H1 (cell line): ENCODE measurements around the gene PTGES2. TPM values are rescaled to one million over a fixed set of nuclear protein-coding genes. Genes with fewer than 3 reads are reported as not detected.

ENCODE experiments used
- polyA plus RNA-seq, 7 experiments: library from polyadenylated mRNA; depleted of rRNA in 3 of 7; stranded (reverse) in 5 of 7; unstranded in 2 of 7; fragments of >200 nt in 5 of 7; fragments of 200-250 nt in 2 of 7; gene quantifications; 1 replicate in 5 of 7; 2 replicates in 1 of 7; 4 replicates in 1 of 7; pipeline versions ENCODE4 v1.2.1 to v1.2.3, GENCODE V29; 2011 to 2013; ENCODE audit warnings: missing spikeins in 2 of 7, mixed read lengths in 2 of 7
- total RNA-seq: library from RNA; stranded (reverse); fragmentation: NEBNext Ultra II Directional; extraction: Animal tissue kit (Norgen Biotek cat#: 25700); gene quantifications from 2 replicates; pipeline ENCODE4 v1.2.1, GENCODE V29; 2021

Gene PTGES2
- total and polyA plus RNA-seq, 2 of the 8 experiments (the other 6 are each of a cell fraction or from before 2014, with no cell fraction given) = 80.7 to 81.2 TPM

Other genes starting within 250 kb of the PTGES2 start
- 37.7 and 43.7 TPM in 2 replicates for gene ST6GALNAC6, start 228.1 kb downstream of the PTGES2 start, total RNA-seq
- gene ST6GALNAC6, start 228.1 kb downstream of the PTGES2 start, polyA plus RNA-seq (2011; rRNA removed) = 64.4 and 72.9 TPM in 2 replicates
- gene ST6GALNAC4, start 210.7 kb downstream of the PTGES2 start, total RNA-seq = 21.8 and 27.0 TPM in 2 replicates
- 34.1 and 49.5 TPM in 2 replicates for gene ST6GALNAC4, start 210.7 kb downstream of the PTGES2 start, polyA plus RNA-seq (2011; rRNA removed)
- gene PIP5KL1, start 197.0 kb downstream of the PTGES2 start, total RNA-seq = 12.2 and 13.4 TPM in 2 replicates
- 15.4 and 27.4 TPM in 2 replicates for gene PIP5KL1, start 197.0 kb downstream of the PTGES2 start, polyA plus RNA-seq (2011; rRNA removed)
- 45.4 and 48.8 TPM in 2 replicates for gene DPM2, start 189.9 kb downstream of the PTGES2 start, total RNA-seq
- 95.4 and 110 TPM in 2 replicates for gene DPM2, start 189.9 kb downstream of the PTGES2 start, polyA plus RNA-seq (2011; rRNA removed)
- 50.8 and 51.3 TPM in 2 replicates for gene EEIG1, start 146.7 kb downstream of the PTGES2 start, total RNA-seq
- gene EEIG1, start 146.7 kb downstream of the PTGES2 start, polyA plus RNA-seq (2011; rRNA removed) = 29.8 and 61.0 TPM in 2 replicates
- gene NAIF1, start 60.4 kb downstream of the PTGES2 start, total RNA-seq = 8.7 and 11.6 TPM in 2 replicates
- 9.0 and 11.2 TPM in 2 replicates for gene NAIF1, start 60.4 kb downstream of the PTGES2 start, polyA plus RNA-seq (2011; rRNA removed)
- gene SLC25A25, start 59.5 kb downstream of the PTGES2 start, total RNA-seq = 16.8 and 18.5 TPM in 2 replicates
- gene SLC25A25, start 59.5 kb downstream of the PTGES2 start, polyA plus RNA-seq (2011; rRNA removed) = 6.5 and 10.0 TPM in 2 replicates
- 1.1 and 1.4 TPM in 2 replicates for gene LCN2, start 21.7 kb upstream of the PTGES2 start, total RNA-seq
- gene LCN2, start 21.7 kb upstream of the PTGES2 start, polyA plus RNA-seq (2011; rRNA removed) = 1.6 TPM in 2 replicates
- 63.1 and 66.4 TPM in 2 replicates for gene BBLN, start 32.5 kb upstream of the PTGES2 start, total RNA-seq
- gene BBLN, start 32.5 kb upstream of the PTGES2 start, polyA plus RNA-seq (2011; rRNA removed) = 164 and 264 TPM in 2 replicates
- gene CIZ1, start 63.8 kb upstream of the PTGES2 start, total RNA-seq = 103 and 107 TPM in 2 replicates
- 66.0 and 87.0 TPM in 2 replicates for gene CIZ1, start 63.8 kb upstream of the PTGES2 start, polyA plus RNA-seq (2011; rRNA removed)
- 43.7 and 62.7 TPM in 2 replicates for gene DNM1, start 75.7 kb upstream of the PTGES2 start, total RNA-seq
- gene DNM1, start 75.7 kb upstream of the PTGES2 start, polyA plus RNA-seq (2011; rRNA removed) = 34.3 and 55.4 TPM in 2 replicates
- gene GOLGA2, start 148.3 kb upstream of the PTGES2 start, total RNA-seq = 43.6 and 50.1 TPM in 2 replicates
- gene GOLGA2, start 148.3 kb upstream of the PTGES2 start, polyA plus RNA-seq (2011; rRNA removed) = 13.1 and 15.9 TPM in 2 replicates
- 25.5 and 29.0 TPM in 2 replicates for gene SWI5, start 148.5 kb upstream of the PTGES2 start, total RNA-seq
- gene SWI5, start 148.5 kb upstream of the PTGES2 start, polyA plus RNA-seq (2011; rRNA removed) = 54.6 and 59.5 TPM in 2 replicates
- 37.8 and 39.7 TPM in 2 replicates for gene TRUB2, start 194.7 kb upstream of the PTGES2 start, total RNA-seq
- 16.4 and 20.7 TPM in 2 replicates for gene TRUB2, start 194.7 kb upstream of the PTGES2 start, polyA plus RNA-seq (2011; rRNA removed)
- gene COQ4, start 195.1 kb upstream of the PTGES2 start, total RNA-seq = 30.2 and 32.3 TPM in 2 replicates
- 58.8 and 79.2 TPM in 2 replicates for gene COQ4, start 195.1 kb upstream of the PTGES2 start, polyA plus RNA-seq (2011; rRNA removed)
- gene SLC27A4, start 212.8 kb upstream of the PTGES2 start, total RNA-seq = 20.5 and 21.1 TPM in 2 replicates
- 14.9 and 23.1 TPM in 2 replicates for gene SLC27A4, start 212.8 kb upstream of the PTGES2 start, polyA plus RNA-seq (2011; rRNA removed)
- gene URM1, start 243.6 kb upstream of the PTGES2 start, total RNA-seq = 60.5 and 62.3 TPM in 2 replicates
- gene URM1, start 243.6 kb upstream of the PTGES2 start, polyA plus RNA-seq (2011; rRNA removed) = 58.3 and 71.9 TPM in 2 replicates